Activated CD4-positive, alpha-beta memory T cell treated with anti-CD3 and anti-CD28 coated beads for 36 hours (primary cell): ENCODE measurements around the gene ZEB2. TPM values are rescaled to one million over a fixed set of nuclear protein-coding genes. Genes with fewer than 3 reads are reported as not detected.

Source experiments
- CTCF ChIA-PET: fragments of 350-600 bp; sonication (Branson Sonifier 250); formaldehyde crosslinking; loops from one replicate; lab custom pipeline; 2021; ENCODE audit warnings: antibody characterized with exemption, inconsistent platforms; lab: Charles Lee
- POLR2A ChIA-PET: fragments of 350-600 bp; sonication (Branson Sonifier 250); formaldehyde crosslinking; loops from one replicate; lab custom pipeline; 2021; ENCODE audit warnings: antibody characterized with exemption; lab: Charles Lee
- DNase-seq: peaks from one replicate; pipeline ENCODE4 v3.0.0-alpha.2; 2020
- H3K27ac Mint-ChIP-seq: one replicate; pipeline ENCODE4 v1.8.0; 2021; ENCODE audit warnings: mixed read lengths
- H3K27me3 Mint-ChIP-seq: one replicate; pipeline ENCODE4 v1.8.0; 2021; ENCODE audit warnings: mixed read lengths
- H3K36me3 Mint-ChIP-seq: one replicate; pipeline ENCODE4 v1.8.0; 2021; ENCODE audit warnings: mixed read lengths
- H3K4me1 Mint-ChIP-seq: one replicate; pipeline ENCODE4 v1.8.0; 2021; ENCODE audit warnings: low read depth, mixed read lengths
- H3K4me3 Mint-ChIP-seq: one replicate; pipeline ENCODE4 v1.8.0; 2021; ENCODE audit warnings: mild to moderate bottlenecking, mixed read lengths
- H3K9me3 Mint-ChIP-seq: one replicate; pipeline ENCODE4 v1.8.0; 2021; ENCODE audit warnings: mixed read lengths
- intact Hi-C: fragments of 100-400 bp; cut with micrococcal nuclease; formaldehyde crosslinking; loops from one replicate; pipeline ENCODE4 v1.15.1; 2023
- total RNA-seq, 2 experiments: library from RNA; stranded (reverse); gene quantifications; one replicate each; pipeline ENCODE4 v1.2.3, GENCODE V29; 2021

ZEB2 gene
- total RNA-seq, 2 experiments from 2014 or later: 16.8 to 17.1 TPM

GRCh38 chr2:144516981-144517865, 2.7 kb downstream of the ZEB2 start:
- peak overlapping the region; percentile 97 for H3K27ac Mint-ChIP-seq
- DNase-seq: peak; percentile 68
- H3K27me3 Mint-ChIP-seq: peaks cover 46% of the 10 kb centered on the region
- no peaks in the 10 kb centered on the region for H3K9me3 Mint-ChIP-seq
- H3K4me1 Mint-ChIP-seq: peaks cover 17% of the 10 kb centered on the region
- intact Hi-C loops: loop anchor here (1.0 to 10.0 kb wide), 8 partner anchors 103 to 1392 kb away; partner anchors contain the start of gene ARHGAP15
- ChIA-PET CTCF (no interaction called here), POLR2A (no interaction called here)
- H3K36me3 Mint-ChIP-seq: peaks cover 5% of the 10 kb centered on the region
- H3K4me3 Mint-ChIP-seq: no peak overlapping the region

GRCh38 chr2:144516411-144516980, 3.4 kb downstream of the ZEB2 start:
- intact Hi-C loops: loop anchor here (2.0 to 10.0 kb wide), 6 partner anchors 192 to 1392 kb away; partner anchors contain the start of gene ARHGAP15
- Mint-ChIP-seq H3K27me3 (peaks cover 48% of the 10 kb centered on the region), H3K27ac (peak overlapping the region; percentile 69), H3K4me3 (peak overlapping the region; percentile 67), H3K9me3 (no peaks in the 10 kb centered on the region), H3K36me3 (peaks cover 5% of the 10 kb centered on the region), H3K4me1 (peaks cover 22% of the 10 kb centered on the region)
- POLR2A ChIA-PET: interaction anchor here (1.3 kb wide), 1 partner anchor 24 kb away, joined by 3 read pairs; no protein-coding TSS in a partner anchor
- CTCF ChIA-PET: no interaction called here
- peak; percentile 40 for DNase-seq

GRCh38 chr2:144515696-144516410, 4.1 kb downstream of the ZEB2 start:
- Mint-ChIP-seq H3K4me3 (peak overlapping the region; percentile 67), H3K4me1 (peaks cover 27% of the 10 kb centered on the region), H3K9me3 (no peaks in the 10 kb centered on the region), H3K27me3 (peaks cover 46% of the 10 kb centered on the region), H3K36me3 (peaks cover 5% of the 10 kb centered on the region), H3K27ac (peak overlapping the region; percentile 69)
- ChIA-PET POLR2A (interaction anchor here (0.6 to 1.3 kb wide), 3 partner anchors 23 to 944 kb away, joined by 3 to 9 read pairs (median 3); no protein-coding TSS in a partner anchor), CTCF (no interaction called here)
- peak; percentile 48 for DNase-seq
- intact Hi-C loops: loop anchor here (2.0 to 10.0 kb wide), 6 partner anchors 191 to 1391 kb away; partner anchors contain the start of gene ARHGAP15

- Mint-ChIP-seq H3K9me3 (no peaks in the 10 kb centered on the region), H3K4me1 (peaks cover 31% of the 10 kb centered on the region), H3K27me3 (peaks cover 46% of the 10 kb centered on the region), H3K27ac (peak overlapping the region; percentile 43), H3K4me3 (peak overlapping the region; percentile 67), H3K36me3 (peaks cover 5% of the 10 kb centered on the region)
- intact Hi-C loops: loop anchor here (5.0 to 10.0 kb wide), 4 partner anchors 333 to 1390 kb away; partner anchors contain the start of gene ARHGAP15
- DNase-seq: no peak
- POLR2A ChIA-PET: interaction anchor here (0.6 to 1.3 kb wide), 4 partner anchors 22 to 943 kb away, joined by 3 to 9 read pairs (median 3); no protein-coding TSS in a partner anchor
- CTCF ChIA-PET: no interaction called here
Observed at GRCh38 chr2:144515099-144515695, 4.7 kb downstream of the ZEB2 start.

- H3K27ac Mint-ChIP-seq: no peak overlapping the region
- H3K4me3 Mint-ChIP-seq: no peak overlapping the region
- peaks cover 5% of the 10 kb centered on the region for H3K36me3 Mint-ChIP-seq
- peaks cover 46% of the 10 kb centered on the region for H3K27me3 Mint-ChIP-seq
- H3K9me3 Mint-ChIP-seq: no peaks in the 10 kb centered on the region
- ChIA-PET CTCF (no interaction called here), POLR2A (no interaction called here)
- intact Hi-C loops: loop anchor here (5.0 to 10.0 kb wide), 4 partner anchors 332 to 1390 kb away; partner anchors contain the start of gene ARHGAP15
- DNase-seq: no peak
- peaks cover 31% of the 10 kb centered on the region for H3K4me1 Mint-ChIP-seq
Observed at GRCh38 chr2:144514616-144515091, 5.3 kb downstream of the ZEB2 start.

GRCh38 chr2:144513388-144514101, 6.4 kb downstream of the ZEB2 start:
- Mint-ChIP-seq H3K4me1 (peaks cover 31% of the 10 kb centered on the region), H3K27ac (no peak overlapping the region), H3K36me3 (peaks cover 5% of the 10 kb centered on the region), H3K4me3 (no peak overlapping the region), H3K9me3 (no peaks in the 10 kb centered on the region), H3K27me3 (peaks cover 49% of the 10 kb centered on the region)
- intact Hi-C loops: loop anchor here (10.0 kb wide), 1 partner anchor 1389 kb away; the partner anchor contains the start of gene ARHGAP15
- DNase-seq: no peak
- ChIA-PET CTCF (no interaction called here), POLR2A (no interaction called here)

GRCh38 chr2:144512891-144513351, 7.0 kb downstream of the ZEB2 start:
- Mint-ChIP-seq H3K9me3 (no peaks in the 10 kb centered on the region), H3K36me3 (peaks cover 5% of the 10 kb centered on the region), H3K27ac (no peak overlapping the region), H3K4me3 (no peak overlapping the region), H3K27me3 (peaks cover 53% of the 10 kb centered on the region), H3K4me1 (peaks cover 31% of the 10 kb centered on the region)
- intact Hi-C loops: loop anchor here (10.0 kb wide), 1 partner anchor 1388 kb away; the partner anchor contains the start of gene ARHGAP15
- POLR2A ChIA-PET: no interaction called here
- CTCF ChIA-PET: no interaction called here
- no peak for DNase-seq

GRCh38 chr2:144512470-144512869, 7.4 kb downstream of the ZEB2 start:
- Mint-ChIP-seq H3K27me3 (peaks cover 58% of the 10 kb centered on the region), H3K9me3 (no peaks in the 10 kb centered on the region), H3K4me3 (no peak overlapping the region), H3K36me3 (peaks cover 5% of the 10 kb centered on the region), H3K27ac (no peak overlapping the region), H3K4me1 (peaks cover 29% of the 10 kb centered on the region)
- DNase-seq: no peak
- intact Hi-C loops: loop anchor here (10.0 kb wide), 1 partner anchor 1388 kb away; the partner anchor contains the start of gene ARHGAP15
- CTCF ChIA-PET: no interaction called here
- POLR2A ChIA-PET: no interaction called here

GRCh38 chr2:144511937-144512336, 8.0 kb downstream of the ZEB2 start:
- intact Hi-C loops: loop anchor here (1.0 to 10.0 kb wide), 3 partner anchors 19 to 1387 kb away; partner anchors contain the start of gene ARHGAP15
- Mint-ChIP-seq H3K9me3 (no peaks in the 10 kb centered on the region), H3K36me3 (peaks cover 3% of the 10 kb centered on the region), H3K4me1 (peaks cover 29% of the 10 kb centered on the region), H3K27ac (no peak overlapping the region), H3K27me3 (peaks cover 57% of the 10 kb centered on the region), H3K4me3 (no peak overlapping the region)
- DNase-seq: no peak
- POLR2A ChIA-PET: no interaction called here
- CTCF ChIA-PET: no interaction called here

- Mint-ChIP-seq H3K27me3 (peaks cover 57% of the 10 kb centered on the region), H3K4me1 (peaks cover 29% of the 10 kb centered on the region), H3K9me3 (no peaks in the 10 kb centered on the region), H3K4me3 (peak overlapping the region; percentile 54), H3K27ac (peak overlapping the region; percentile 70), H3K36me3 (peaks cover 3% of the 10 kb centered on the region)
- intact Hi-C loops: loop anchor here (1.0 to 10.0 kb wide), 3 partner anchors 19 to 1387 kb away; partner anchors contain the start of gene ARHGAP15
- ChIA-PET POLR2A (interaction anchor here (1.4 kb wide), 1 partner anchor 97 kb away, joined by 4 read pairs; no protein-coding TSS in a partner anchor), CTCF (interaction anchor here (1.0 kb wide), 1 partner anchor 9 kb away, joined by 4 read pairs; the partner anchor contains the start of gene ZEB2)
- DNase-seq: no peak
Observed at GRCh38 chr2:144511226-144511810, 8.6 kb downstream of the ZEB2 start.
